AML-193 (cell line): Measurements from ENCODE around the gene CIAPIN1.
A peak's percentile ranks its signal among the peaks of the same experiment; 100 is the strongest.
"Not testable (repeated sequence)": the region's sequence is repeated elsewhere in the genome, so short reads cannot be mapped to it uniquely, and the experiment has no call there.

Experiments
- DNase-seq, 2 experiments: peaks; one replicate each; lab custom pipeline; 2025; lab: John Stamatoyannopoulos, UW

Gene CIAPIN1

GRCh38 chr16:57406881-57407280, 40.3 kb downstream of the CIAPIN1 start:
- no peak for DNase-seq

GRCh38 chr16:57405097-57405496, 42.1 kb downstream of the CIAPIN1 start:
- no peak for DNase-seq

GRCh38 chr16:57403965-57404817, 43.0 kb downstream of the CIAPIN1 start, which contains the start of gene CCL17:
Gene CCL17 (plus strand): TSS chr16:57404767. CDS start chr16:57413933, 9,166 bp downstream.
- no peak for DNase-seq

- no peak for DNase-seq
Observed at GRCh38 chr16:57401943-57402640, 45.1 kb downstream of the CIAPIN1 start.

GRCh38 chr16:57397493-57397892, 49.7 kb downstream of the CIAPIN1 start:
- DNase-seq, result not testable (repeated sequence)

GRCh38 chr16:57396786-57397185, 50.4 kb downstream of the CIAPIN1 start:
- DNase-seq, result no peak

- no peak for DNase-seq
Observed at GRCh38 chr16:57395026-57395425, 52.2 kb downstream of the CIAPIN1 start.

- no peak for DNase-seq
Observed at GRCh38 chr16:57394444-57394843, 52.7 kb downstream of the CIAPIN1 start.

- no peak for DNase-seq
Observed at GRCh38 chr16:57392694-57393093, 54.5 kb downstream of the CIAPIN1 start.

- DNase-seq, result no peak
Observed at GRCh38 chr16:57391708-57392107, 55.5 kb downstream of the CIAPIN1 start.

GRCh38 chr16:57391300-57391699, 55.9 kb downstream of the CIAPIN1 start:
- no peak for DNase-seq

- no peak for DNase-seq
Observed at GRCh38 chr16:57390636-57391295, 56.4 kb downstream of the CIAPIN1 start.

GRCh38 chr16:57389087-57389468, 58.1 kb downstream of the CIAPIN1 start:
- DNase-seq, result no peak

- no peak for DNase-seq
Observed at GRCh38 chr16:57388359-57389086, 58.7 kb downstream of the CIAPIN1 start.

GRCh38 chr16:57387598-57388354, 59.4 kb downstream of the CIAPIN1 start:
- no peak for DNase-seq

- no peak for DNase-seq
Observed at GRCh38 chr16:57386381-57386951, 60.7 kb downstream of the CIAPIN1 start.

- no peak for DNase-seq
Observed at GRCh38 chr16:57385083-57385482, 62.1 kb downstream of the CIAPIN1 start.

- peak; percentile 11 to 31 for DNase-seq
Observed at GRCh38 chr16:57384248-57385070, 62.7 kb downstream of the CIAPIN1 start.

GRCh38 chr16:57383276-57384247, 63.6 kb downstream of the CIAPIN1 start:
- DNase-seq, result no peak
